GM12874 (cell line): ENCODE measurements around the gene ILF2.

Experiments used
- TF ChIP-seq, protein P1 (sequence below): IDR thresholded peaks from 2 replicates; pipeline ENCODE4 v1.5.1; 2011; ENCODE audit warnings: low read depth, mild to moderate bottlenecking, control low read depth, low read length, moderate library complexity; ENCODE audit not compliant: insufficient read depth

ILF2 gene

GRCh38 chr1:153612755-153613331 lies 58.0 kb downstream of the ILF2 start, which contains the start of gene S100A16:
Gene S100A16, minus strand, starts transcription at chr1:153613137. Its CDS starts 4,986 bp downstream, at chr1:153608151.
- TF ChIP-seq, protein P1, sequence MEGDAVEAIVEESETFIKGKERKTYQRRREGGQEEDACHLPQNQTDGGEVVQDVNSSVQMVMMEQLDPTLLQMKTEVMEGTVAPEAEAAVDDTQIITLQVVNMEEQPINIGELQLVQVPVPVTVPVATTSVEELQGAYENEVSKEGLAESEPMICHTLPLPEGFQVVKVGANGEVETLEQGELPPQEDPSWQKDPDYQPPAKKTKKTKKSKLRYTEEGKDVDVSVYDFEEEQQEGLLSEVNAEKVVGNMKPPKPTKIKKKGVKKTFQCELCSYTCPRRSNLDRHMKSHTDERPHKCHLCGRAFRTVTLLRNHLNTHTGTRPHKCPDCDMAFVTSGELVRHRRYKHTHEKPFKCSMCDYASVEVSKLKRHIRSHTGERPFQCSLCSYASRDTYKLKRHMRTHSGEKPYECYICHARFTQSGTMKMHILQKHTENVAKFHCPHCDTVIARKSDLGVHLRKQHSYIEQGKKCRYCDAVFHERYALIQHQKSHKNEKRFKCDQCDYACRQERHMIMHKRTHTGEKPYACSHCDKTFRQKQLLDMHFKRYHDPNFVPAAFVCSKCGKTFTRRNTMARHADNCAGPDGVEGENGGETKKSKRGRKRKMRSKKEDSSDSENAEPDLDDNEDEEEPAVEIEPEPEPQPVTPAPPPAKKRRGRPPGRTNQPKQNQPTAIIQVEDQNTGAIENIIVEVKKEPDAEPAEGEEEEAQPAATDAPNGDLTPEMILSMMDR, result no peak

DNA sequence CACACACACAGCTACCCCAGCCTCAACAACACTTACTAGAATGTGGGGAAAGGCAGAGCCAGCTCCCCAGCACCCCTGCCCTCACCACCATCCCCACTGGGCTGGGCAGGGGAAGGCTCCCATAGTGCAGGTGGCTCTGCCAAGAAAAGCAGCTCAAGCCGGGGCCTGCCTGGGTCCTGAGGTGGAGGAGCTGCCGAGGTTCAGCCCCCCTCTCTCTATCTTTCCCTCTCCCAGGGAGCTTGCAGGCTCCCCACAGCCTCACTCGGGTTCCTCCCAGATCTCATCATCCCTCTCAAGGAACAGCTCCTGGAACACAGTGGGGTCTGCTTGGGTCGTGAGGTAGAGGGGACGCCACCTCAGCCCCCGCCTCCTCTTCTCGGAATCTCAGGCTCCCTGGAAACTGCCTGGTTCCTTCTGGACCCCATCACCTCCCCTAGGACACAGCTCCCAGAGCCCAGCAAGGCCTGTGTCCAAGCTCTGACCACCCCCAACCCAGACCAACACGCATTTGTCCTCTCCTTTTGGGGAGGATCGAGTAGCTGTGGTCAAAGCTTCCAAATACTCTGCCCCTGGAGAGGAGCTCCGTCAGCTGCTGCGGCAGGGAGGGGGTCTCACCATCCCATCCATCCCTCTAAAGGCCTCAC lies 58.6 kb downstream of the ILF2 start:
- TF ChIP-seq, protein P1, result no peak
